ENCODE results near the gene KCNQ1.

Gene KCNQ1

DNA sequence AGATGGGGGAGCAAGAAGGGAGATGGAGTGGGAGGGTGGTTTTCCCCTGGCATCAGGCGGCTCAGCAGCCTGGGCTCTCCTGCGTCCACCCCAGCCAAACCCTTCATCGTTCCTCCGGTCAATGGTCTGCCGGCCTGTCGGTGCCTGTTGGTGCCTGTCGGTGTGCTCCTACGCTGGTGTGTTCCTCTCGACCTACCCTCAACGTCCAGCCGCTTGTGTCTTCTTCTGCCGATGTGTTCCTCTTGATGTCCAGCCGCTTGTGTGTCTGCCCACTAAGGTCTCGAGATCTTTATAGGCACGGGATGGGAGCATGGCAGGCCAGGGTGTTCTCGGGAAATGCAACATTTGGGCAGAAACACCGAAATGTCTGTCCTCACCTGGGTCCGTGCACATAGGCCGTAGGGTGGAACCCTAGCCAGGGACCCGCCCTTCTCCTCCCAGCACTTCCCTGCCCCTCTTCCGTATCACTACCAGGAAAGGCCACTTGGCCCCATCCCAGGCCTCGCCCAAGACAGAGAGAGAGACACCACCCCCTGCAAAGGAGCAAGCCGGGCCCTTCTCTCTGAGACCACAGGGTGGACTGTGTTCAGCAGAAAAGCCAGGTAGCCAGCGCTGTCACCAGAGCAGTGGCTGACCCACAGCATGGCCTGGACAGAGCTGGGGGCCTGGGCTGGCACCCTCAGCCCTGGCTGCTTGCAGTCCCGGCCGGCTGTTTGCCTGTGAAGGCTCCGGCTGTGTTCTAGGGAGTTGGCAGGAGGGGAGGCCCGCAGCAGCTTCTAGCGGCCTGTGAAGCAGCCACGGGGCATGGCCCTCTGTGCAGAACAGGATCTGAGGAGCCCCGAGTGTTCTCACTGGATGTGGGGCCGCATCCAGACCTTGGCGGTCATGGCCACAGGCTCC is 316.6 kb downstream of the KCNQ1 start:
- no peak for DNase-seq (ENCODE audit: low read depth in 2 of 2)

DNA sequence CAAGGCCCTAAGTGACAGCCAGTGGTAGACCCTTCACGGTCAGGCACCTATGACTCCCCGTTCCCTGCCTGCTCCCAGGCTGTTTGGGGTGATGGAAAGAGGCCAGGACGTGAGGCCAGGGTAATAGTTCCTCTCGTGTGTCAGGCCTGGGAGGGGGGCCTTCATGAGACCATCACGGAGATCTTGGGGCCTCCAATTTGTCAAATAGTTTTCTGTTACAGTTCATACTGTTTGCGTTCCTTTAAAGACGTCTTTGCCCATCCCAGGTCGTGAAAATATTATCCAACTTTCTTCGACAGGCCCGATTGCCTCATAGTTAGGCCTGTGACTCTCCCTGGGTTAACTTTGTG is 317.2 kb downstream of the KCNQ1 start:
- no peak for DNase-seq (ENCODE audit: low read depth in 2 of 2)

DNA sequence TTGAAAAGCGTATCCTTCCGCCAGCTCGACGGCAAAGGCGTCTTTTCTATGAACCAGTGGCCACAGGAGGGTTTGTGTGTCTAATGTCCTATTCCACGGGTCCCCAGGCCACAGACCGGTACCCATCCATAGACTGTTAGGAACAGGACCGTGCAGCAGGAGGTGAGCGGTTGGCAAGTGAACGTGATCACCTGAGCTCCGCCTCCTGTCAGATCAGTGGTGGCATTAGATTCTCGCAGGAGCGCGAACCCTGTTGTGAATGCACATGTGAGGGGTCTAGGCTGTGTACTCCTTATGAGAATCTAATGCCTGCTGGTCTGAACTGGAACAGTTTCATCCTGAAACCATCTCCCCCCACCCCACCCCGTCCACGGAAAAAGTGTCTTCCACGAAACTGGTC is 317.6 kb downstream of the KCNQ1 start:
- DNase-seq (ENCODE audit: low read depth in 2 of 2): no peak

DNA sequence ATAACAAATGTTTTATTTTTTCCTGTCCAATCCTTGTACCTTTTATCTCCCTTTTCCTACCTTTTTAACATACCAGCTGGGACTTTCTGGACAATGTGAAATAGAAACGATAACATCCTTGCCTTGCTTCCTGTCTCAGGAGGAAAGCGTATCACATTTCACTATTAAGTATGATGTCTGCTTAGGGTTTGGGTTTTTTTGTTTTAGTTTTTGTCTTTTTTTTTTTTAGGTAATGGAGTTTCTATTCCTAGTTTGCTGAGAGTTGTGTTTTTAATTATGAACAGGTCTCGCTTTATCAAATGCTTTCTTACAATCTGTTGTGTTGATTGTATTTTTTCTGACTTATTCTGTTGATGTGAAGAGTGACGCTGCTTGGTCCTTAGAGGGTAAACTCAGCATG is 319.2 kb downstream of the KCNQ1 start:
- DNase-seq (ENCODE audit: low read depth in 2 of 2): no peak

DNA sequence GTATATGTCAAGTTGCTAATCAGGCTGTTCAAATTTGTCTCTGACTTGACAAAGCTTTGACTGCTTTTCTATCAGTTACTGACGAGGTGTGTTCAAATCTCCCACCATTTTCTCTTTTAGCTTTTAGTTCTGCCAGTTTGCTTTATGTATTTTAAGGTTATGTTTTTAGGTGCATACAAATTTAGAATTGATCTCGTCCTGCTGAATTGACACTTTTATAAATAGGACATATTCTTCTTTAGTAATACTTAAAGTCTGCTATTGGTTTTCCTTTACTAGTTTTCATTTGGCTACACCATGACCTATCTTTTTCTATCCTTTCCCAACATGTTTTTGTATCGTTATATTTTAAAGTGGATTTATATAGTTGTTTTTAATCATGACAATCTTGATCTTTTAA is 320.7 kb downstream of the KCNQ1 start:
- DNase-seq (ENCODE audit: low read depth in 2 of 2): no peak

DNA sequence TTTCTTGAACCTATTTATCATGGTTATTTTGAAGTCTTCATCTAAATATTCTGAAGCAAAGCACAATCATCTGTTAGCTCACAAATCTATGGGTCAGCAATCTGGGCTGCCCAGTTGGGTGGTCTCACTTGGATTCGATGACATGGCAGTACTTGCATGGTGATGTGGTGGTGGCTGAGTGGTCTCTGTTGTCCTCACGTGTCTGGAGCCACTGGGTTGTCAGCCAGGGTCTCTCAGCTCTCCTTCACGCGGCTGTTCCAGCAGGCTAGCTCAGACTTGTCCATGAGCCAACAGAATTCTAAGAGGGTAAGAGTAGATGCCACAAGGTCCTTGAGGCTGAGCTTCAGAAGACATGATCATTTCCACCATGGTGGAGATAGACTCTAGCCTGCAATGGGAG is 321.4 kb downstream of the KCNQ1 start:
- DNase-seq (ENCODE audit: low read depth in 2 of 2): no peak

DNA sequence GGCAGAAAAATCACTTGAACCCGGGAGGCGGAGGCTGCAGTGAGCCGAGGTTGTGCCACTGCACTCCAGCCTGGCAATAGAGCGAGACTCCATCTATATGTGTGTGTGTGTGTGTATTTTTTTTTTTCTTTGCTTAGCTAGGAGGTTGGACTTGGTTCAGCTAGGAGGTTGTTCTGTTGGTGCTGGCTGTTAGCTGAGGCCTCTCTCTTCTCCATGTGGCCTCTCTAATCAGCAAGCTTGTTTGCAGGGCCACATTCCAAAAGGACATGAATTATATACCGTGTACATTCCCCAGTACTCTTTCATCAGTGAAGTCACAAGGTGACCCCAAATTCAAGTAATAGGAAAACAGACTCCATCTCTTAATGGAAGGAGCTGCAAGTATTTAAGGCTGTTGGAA is 322.3 kb downstream of the KCNQ1 start:
- DNase-seq (ENCODE audit: low read depth in 2 of 2): no peak

DNA sequence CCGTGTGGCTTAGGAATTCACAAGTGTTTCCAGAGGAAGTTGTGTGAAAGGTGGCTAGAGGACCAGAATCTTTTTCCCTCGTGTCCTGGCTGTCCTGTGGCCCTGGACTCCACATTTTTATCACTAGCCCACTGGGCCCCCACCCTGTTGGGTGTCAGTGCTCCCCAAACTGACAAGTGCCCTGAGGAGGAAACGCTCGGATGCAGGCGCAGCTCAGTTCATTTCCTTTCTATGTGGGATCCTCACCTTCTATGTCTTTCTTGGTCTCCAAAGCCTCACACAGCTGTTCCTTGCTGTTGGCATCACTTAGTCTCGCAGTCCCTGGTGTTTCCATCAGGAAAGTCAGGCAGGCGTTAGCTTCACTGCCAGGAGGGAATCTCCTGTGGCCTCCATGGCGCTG is 323.0 kb downstream of the KCNQ1 start:
- no peak for DNase-seq (ENCODE audit: low read depth in 2 of 2)

DNA sequence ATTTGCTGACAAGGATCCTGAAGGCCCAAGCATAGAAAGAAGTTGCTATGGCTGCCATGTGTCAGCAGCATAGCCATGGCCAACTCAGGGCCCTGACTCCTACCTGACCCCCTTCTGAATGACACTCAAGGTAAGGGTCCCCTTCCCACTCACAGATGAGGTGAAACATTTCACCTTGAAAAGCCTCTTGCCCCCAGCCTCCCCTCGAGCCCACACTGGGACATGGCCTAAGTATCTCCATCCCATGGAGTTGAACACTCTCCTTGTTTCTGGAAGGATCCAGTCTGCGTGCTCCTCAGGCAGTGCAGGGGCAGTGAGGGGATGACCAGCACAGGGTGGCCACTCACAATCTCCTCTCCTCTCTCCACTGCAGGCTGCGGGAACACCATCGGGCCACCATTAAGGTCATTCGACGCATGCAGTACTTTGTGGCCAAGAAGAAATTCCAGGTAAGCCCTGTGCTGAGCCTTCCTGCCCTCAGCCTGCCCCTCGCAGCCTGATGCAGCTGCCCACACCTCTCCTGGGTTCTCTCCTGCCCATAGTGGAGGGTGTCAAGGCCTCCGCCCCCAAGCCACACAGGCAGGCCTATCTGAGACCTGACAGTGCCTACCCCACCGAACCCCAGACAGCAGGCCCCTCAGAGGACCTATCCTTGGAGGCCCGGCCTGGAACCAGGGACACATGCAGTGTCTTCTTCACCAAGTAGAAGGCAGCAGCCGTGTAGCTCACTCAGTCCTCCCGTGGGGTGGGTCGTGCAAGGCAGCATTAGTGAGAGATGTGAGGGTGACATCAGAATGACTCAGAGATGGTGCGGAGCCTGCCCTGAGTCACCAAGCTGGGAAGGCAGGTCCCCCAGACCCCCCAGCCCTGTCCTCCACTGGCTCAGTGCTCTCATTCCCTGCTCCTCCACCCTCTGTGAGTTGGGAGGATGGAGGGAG is 323.9 kb downstream of the KCNQ1 start:
- no peak for DNase-seq (ENCODE audit: low read depth in 2 of 2)

DNA sequence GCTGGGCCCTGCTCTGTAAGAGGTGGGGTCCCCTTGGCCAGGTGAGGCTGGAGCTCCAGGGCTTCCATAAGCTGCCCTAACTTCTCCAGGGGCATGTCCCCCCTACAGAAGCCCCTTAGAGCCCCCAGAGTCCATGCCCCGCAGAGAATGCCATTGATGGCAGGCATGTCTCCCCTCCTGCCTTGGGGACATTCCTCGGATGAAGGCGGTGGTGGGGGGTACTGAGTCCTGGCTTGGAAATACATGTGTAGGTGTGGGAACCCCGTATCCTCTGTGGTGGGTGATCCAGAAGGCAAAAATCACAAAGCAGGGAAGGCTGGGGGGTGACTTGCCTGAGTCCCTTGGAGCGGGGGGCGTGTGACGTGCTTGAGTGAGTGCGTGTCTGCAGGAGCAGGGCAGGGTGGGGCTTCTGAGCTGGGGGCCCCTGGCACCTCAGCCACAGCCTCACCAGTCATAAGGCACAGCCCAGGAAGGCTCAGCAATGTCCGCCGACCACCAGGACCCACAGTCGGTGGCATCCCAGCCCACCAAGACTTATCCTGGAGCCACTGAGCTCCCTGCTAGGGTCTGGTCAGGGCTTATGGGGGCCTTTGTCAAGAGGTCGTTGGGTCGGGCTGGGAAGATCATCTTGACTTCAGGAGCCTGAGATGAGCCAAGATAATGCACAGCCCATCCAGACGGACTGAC is 324.7 kb downstream of the KCNQ1 start:
- DNase-seq (ENCODE audit: low read depth in 2 of 2): no peak

DNA sequence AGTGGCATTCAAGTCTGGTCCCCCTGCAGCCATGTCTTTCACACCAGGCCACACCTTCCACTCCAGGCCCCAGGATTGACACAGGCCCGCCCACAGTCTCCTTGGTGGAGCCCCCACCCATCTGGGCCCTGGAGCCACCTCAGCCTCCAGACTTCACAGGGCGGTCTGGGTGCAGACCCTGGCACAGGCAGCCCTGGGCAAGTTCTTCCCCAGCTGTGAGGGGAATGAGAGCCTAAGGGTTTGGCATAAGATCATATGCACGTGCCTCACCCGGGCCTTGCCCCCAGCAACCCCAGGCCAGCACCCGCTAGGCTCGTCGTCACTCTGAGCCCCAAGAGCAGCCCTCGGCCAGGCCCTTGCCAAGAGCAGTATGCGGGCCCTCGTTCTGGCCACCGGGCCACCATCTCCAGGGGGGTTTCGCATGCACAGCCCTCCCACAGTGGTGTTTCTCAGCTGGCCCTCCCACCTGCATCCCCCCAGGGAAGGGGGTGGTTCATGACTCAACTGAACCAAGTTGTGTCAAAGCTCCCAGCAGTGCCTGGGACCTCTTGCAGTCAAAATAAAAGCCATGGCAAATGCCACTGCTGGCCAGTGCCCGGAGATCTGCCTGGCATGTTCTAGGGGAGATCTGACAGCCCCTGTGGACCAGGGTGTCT is 325.4 kb downstream of the KCNQ1 start:
- no peak for DNase-seq (ENCODE audit: low read depth in 2 of 2)

DNA sequence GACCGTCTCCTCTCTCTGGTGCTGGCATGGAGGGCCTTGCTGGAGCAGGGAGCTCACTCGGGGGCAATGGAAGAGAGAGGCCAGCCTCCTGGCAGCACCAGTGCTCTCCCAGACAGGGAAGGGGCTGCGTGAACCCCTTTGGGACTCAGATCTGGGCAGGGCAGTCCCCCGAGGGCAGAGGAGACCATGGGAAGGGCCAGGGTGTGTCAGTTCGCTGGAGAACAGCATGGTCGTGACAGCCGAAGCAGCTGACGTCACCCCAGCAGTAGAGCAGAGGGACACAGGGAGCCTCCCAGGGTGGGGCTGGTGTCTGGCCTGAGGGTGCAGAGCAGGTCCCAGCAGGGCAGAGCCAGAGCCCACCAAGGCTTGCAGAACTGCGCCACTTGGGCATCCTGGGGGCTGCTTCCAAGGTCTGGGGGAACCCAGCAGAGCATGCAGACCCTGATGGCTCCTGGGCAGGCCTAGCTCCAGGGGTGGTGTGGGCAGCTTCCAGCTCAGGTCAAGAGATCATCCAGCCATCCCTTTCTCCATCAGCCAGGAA is 326.0 kb downstream of the KCNQ1 start:
- DNase-seq (ENCODE audit: low read depth in 2 of 2): no peak

DNA sequence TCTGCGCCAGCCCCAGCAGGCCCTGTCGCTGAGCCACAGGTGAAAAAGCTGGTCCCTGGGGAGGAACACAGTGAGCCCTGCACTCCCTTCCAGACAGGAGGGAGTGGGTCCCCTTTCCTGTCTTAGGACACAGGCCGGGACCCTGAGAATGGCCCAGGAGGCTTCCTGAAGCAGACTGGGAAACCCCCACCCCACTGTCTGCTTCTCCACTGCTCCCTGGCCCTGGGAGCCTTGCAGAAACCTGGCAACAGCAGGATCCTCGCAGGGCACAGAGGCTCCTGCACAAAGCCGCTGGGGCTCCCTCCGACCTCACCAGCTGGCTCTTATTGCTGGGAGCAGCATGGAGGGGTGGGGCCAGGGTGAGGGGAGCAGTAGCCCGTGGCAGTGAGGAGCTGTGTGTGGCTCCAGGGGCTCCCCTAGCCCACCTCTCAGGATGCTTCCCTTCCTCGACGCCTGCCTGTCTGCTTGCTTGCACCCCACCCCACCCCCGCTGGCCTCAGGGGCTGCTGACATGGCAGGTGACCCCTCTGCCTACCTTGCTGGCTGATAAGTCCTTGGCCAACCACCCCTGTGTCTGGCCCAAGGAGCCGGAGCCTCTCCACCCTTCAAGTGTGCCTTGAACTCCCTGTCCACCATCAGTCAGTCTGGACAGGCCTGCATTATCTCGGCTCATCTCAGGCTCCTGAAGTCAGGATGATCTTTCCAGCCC is 327.1 kb downstream of the KCNQ1 start:
- no peak for DNase-seq (ENCODE audit: low read depth in 2 of 2)

DNA sequence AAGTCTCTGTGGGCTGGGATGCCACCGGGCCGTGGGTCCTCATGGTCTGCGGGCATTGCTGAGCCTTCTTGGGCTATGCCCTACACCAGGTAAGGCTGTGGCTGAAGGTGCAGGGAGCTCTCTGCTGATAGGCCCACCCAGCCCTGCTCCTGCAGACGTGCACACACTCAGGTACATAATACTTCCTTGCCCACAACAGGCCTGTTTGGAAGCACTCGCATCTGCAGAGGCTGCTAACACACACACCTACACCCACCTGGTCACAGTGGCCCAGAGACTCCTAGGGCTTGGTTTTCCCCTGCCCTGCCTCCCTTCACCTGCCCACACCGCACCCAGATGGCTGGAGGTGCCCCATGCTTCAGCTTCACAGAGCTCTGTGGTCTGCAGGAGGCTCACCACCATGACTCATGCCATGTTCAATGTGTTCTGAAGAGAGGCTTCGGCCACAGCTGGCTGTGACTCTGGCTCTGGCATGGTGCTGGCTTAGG is 327.8 kb downstream of the KCNQ1 start:
- DNase-seq (ENCODE audit: low read depth in 2 of 2): no peak

DNA sequence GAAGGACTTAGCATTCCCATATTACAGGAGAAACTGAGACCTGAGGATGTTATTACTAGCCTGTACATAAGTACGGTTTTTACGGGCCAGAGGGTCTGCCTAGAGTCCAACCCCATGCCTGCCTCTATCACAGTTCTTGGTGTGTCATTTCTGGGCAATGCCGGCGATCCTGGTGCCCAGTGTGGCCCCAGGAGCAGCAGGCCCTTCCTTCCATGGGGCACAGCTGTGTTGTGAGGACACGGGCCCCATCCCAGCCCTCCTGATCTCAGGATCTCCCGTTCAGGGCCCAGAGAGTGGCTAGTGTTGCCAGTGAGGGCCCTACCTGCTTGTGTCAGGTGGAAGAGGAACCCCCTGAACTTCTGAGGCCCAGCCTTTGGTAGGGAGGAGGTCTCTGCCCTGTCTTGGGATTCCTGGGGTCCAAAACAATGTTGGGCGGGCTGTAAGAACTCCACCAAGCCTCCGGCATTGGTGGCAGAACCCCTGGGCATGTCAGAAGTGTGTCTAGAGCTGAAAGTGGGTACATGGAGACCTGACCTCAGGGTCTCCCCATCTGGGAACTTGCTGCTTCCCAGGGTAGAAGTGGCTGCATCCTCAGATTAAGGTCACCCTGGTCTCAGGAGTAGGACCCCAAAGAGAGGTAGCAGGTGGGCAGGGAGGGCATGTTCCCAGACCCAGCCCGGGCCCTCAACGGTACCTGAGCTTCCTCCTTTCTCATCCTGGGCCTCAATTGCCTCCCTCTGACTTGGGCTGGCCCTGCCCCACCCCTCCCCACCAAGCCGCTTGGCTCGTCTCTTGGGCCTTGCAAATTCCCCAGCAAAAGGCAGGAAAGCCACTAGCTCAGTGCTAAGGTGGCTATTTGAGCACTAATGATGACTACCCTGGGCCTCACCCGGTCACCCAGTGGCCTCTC is 329.6 kb downstream of the KCNQ1 start:
- no peak for DNase-seq (ENCODE audit: low read depth in 2 of 2)

DNA sequence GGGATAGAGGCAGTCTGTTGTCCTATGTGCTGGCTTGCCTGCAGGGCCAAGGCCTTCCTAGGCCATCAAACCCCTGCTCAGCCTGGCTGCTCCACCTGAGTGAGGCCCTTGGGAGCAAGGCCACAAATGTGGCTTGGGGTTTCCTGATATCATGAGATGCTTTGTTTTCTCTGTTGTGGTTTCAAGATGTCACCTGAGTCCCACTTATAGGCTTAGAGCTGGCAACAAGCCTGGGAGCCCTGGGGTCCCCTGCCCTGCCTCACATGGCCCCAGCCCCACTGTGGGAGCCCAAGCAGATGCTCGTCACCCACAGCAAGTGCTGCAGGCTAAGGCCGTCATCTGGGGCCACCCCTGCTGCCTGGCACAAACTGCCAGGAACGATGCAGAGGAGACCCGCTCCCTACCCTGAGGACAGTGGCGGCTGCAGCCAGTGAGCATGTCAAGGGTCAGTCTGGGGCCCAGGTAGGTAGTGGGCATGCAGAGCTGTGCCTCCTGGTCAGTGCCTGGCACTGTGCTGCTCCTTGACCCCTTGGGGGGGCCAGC is 330.3 kb downstream of the KCNQ1 start:
- DNase-seq (ENCODE audit: low read depth in 2 of 2): no peak

DNA sequence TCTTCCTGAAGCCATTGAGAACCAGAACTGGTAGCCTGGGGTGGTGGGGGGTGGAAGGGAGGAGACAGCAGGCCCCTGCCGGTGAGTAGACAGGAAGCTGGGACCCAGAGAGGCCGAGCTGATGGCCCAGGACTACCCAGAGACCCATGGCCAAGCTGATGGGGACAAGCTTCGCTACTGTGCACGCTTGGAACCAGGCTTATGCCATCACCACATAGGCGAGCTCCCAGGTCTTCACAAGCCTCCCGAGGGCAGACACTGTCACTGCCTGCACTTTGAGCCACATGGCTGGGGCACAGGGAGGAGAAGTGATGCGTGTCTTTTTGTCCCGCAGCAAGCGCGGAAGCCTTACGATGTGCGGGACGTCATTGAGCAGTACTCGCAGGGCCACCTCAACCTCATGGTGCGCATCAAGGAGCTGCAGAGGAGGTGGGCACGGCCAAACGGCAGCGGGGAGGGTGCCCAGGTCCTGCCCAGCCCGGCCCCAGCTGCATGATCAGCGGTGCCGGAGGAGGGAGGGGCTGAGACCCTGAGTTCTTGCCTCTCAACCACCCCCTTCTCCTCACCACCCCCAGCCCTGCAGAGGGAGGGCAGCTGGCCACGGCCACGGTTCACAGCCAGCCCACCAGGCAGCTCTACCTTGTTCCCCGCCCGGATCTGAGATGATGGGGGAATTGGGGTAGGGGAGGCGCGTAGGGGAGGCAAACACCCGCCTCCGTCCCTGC is 331.0 kb downstream of the KCNQ1 start:
- DNase-seq (ENCODE audit: low read depth in 2 of 2): no peak

DNA sequence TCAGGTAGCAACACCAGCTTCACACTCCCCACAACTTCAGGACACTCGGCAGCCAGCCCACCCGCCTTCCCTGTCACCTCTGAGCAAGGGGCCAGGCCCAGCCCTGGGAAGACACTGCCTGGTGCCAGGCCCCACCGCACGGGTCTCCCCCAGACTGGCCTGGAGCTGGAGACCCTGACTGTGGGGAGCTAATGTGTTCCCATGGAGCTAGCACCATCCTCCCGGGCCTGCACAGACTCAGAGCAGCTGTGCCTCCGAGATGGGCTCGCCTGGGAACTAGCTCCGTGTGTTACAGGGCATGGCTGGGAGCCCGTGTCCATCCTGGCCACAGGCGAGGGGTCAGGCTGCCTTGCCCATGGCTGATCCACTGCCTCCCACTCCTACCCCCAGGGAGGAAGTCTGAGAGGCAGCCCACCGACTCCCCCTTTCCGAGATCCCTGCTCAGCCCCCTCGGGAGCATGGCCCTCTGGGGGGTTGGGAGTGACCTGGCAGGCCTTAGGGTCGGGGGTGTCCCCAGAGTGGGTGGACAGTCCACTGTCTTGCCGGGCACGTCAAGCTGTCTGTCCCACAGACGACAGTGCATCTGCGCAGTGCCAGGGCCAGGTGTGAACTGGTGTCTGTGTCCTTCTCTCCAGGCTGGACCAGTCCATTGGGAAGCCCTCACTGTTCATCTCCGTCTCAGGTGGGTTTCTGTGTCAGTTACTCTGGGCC is 331.7 kb downstream of the KCNQ1 start:
- no peak for DNase-seq (ENCODE audit: low read depth in 2 of 2)

All from stimulated activated CD4-positive, alpha-beta T cell treated with anti-CD3 and anti-CD28 coated beads, Interleukin-12 subunit alpha, Interleukin-12 subunit beta, amount 100 ng/mL, for 24 hours (primary cell).